AG10803 (cell line): Measurements from ENCODE around the gene ARHGEF25.

Source experiments
- DNase-seq: peaks from one replicate; pipeline ENCODE4 v3.0.0; 2010; ENCODE audit warnings: low read depth
- H3K4me3 ChIP-seq: 2 replicates; pipeline ENCODE4 v1.5.1; 2011; ENCODE audit warnings: mild to moderate bottlenecking, low read length, control low read depth
- CTCF ChIP-seq: conservative IDR thresholded peaks from 2 replicates; pipeline ENCODE4 v1.5.1; 2011; ENCODE audit warnings: mild to moderate bottlenecking, low read length, control low read depth, inconsistent platforms

The ARHGEF25 gene

GRCh38 chr12:57625261-57626032 lies 14.2 kb downstream of the ARHGEF25 start:
- DNase-seq = no peak
- H3K4me3 ChIP-seq = no peak overlapping the region
- no peak for TF ChIP-seq CTCF

GRCh38 chr12:57626111-57626920 lies 15.1 kb downstream of the ARHGEF25 start:
- TF ChIP-seq CTCF = no peak

GRCh38 chr12:57626921-57627445 lies 15.7 kb downstream of the ARHGEF25 start:
- no peak for DNase-seq
- H3K4me3 ChIP-seq = no peak overlapping the region
- no peak for TF ChIP-seq CTCF

More at GRCh38 chr12:57626111-57626920, 15.1 kb downstream of the ARHGEF25 start:
- DNase-seq = no peak
- no peak overlapping the region for H3K4me3 ChIP-seq

- no peak for DNase-seq
- no peak for TF ChIP-seq CTCF
- H3K4me3 ChIP-seq = no peak overlapping the region
These were observed 16.5 kb downstream of the ARHGEF25 start for GRCh38 chr12:57627501-57628279.

DNA sequence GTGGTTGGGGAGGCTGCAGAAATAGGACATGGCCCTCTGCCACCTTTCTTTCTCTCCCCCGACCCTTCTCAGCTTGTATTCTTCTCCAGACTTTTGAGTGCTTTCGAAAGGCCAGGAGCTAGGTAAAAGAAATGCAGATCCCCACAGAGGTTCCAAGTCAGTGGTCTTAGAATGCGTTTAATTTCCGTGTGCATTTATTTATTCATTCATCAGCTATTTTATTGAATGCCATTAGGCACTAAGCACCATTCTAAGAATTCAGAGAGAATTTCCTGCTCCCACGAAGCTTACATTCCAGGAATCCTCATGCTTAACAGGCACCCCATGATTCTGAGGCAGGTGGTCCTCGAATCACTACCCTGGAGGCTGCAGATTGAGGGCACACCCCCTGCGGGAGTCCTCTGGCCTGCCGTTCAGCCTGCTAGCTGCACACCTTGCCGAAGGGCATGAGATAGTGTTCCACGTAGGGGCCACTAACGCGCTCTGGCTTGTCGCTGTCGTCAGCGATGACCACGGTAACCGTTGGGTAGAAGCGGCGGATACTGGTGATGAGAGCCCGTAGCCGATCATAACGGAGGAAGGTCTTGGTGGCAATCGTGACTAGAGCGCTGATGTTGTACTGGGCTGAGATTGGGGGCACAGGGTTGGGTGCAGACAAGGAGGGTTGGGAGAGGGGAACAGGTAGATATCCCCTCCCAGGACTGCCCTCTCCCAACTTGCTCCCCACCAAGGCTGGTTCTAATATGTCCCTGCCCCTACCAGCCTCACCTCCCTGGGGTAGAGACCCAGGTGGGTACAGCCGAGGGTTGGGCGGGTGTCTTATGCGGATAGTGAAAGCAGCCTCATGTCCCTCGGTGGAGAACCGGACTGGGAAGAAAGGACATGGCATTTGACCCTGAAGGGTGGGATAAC lies 17.3 kb downstream of the ARHGEF25 start:
- no peak for TF ChIP-seq CTCF
- no peak overlapping the region for H3K4me3 ChIP-seq

DNA sequence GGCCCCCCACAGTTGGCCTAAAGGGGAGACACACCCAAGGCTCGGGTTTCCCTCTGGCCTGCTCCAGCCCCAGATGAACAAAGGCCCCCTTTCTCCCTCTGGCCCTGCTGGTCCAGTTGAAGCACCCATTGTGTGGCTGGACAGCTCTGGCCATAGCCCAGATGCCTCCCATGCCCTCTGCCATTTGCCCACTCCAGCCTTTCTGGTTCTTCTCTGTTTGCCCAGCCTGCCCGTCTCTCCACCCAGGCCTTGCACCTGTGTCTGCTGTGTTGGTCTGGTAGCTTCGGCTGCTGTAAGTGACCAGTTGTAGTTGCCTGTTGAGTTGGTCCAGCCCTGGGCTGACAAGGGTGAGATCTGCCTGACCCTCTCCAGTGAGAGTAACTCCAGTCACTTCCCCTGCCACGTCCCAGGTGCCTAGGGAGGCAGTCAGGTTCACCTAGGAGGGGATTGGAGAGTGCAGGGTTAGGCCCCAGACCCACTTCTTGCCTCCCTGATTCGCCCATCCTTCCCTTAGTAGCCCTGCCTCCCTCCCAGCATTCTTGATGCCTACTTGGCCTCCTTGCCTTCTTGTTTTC lies 18.7 kb downstream of the ARHGEF25 start:
- no peak for DNase-seq
- no peak overlapping the region for H3K4me3 ChIP-seq
- TF ChIP-seq CTCF = no peak

More for the DNA sequence above, 17.3 kb downstream of the ARHGEF25 start:
- DNase-seq = no peak
